Right atrium auricular region (tissue), 2 donors: ENCODE measurements around the gene TBX15. TPM values are rescaled to one million over a fixed set of nuclear protein-coding genes. Genes with fewer than 3 reads are reported as not detected.

Source experiments
- DNase-seq: peaks from one replicate; pipeline ENCODE4 v3.0.0-alpha.2; 2019; ENCODE audit warnings: low spot score
- H3K27ac ChIP-seq, 2 donors: fragments of 200-600 bp; sonication (generic); 1 replicate in 1 of 2; 2 replicates in 1 of 2; pipeline ENCODE4 v1.5.1; 2016 to 2019
- H3K27me3 ChIP-seq, 2 donors: fragments of 200-600 bp; sonication (generic); one replicate each; pipeline versions ENCODE4 v1.5.1 to v1.6.0; 2017 to 2019
- H3K36me3 ChIP-seq: fragments of 200-600 bp; sonication (generic); one replicate; pipeline ENCODE4 v1.5.1; 2016
- H3K4me1 ChIP-seq, 2 donors: fragments of 200-600 bp; sonication (generic); one replicate each; pipeline versions ENCODE4 v1.5.1 to v1.6.0; 2017 to 2019
- H3K4me3 ChIP-seq, 2 donors: fragments of 200-600 bp; sonication (generic); 1 replicate in 1 of 2; 2 replicates in 1 of 2; pipeline ENCODE4 v1.5.1; 2017 to 2019; ENCODE audit warnings: mild to moderate bottlenecking in 1 of 2, moderate library complexity in 1 of 2
- H3K9me3 ChIP-seq, 2 donors: fragments of 200-600 bp; sonication (generic); one replicate each; pipeline ENCODE4 v1.5.1; 2019
- total RNA-seq, 2 donors: library from RNA; depleted of rRNA; stranded (reverse); fragments of >200 nt; gene quantifications; one replicate each; pipeline ENCODE4 v1.1.0, GENCODE V29; 2016
- TF ChIP-seq, protein P1 (sequence below), 2 donors: fragments of 200-600 bp; sonication (generic); IDR thresholded peaks; one replicate each; pipeline ENCODE4 v1.5.1; 2019; ENCODE audit warnings: antibody characterized with exemption in 2 of 2

Gene TBX15
- total RNA-seq, 2 donors from 2014 or later = 2.1 to 3.6 TPM

DNA sequence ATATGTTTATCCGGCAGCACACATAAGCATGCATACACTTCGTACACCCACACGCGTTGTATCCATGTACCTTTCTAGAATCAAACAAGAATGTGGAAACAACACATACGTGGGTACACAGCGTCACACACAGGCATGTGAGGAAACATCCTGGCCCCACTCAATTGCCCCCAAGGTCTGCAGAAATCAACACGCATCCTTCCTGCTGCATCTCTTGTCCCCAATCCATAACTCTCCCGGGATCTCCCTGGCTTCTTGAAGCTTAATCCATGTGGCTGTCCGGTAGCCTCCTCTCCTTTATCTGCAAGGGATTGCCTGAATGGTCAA, 5.5 kb upstream of the TBX15 start:
- TF ChIP-seq, protein P1, sequence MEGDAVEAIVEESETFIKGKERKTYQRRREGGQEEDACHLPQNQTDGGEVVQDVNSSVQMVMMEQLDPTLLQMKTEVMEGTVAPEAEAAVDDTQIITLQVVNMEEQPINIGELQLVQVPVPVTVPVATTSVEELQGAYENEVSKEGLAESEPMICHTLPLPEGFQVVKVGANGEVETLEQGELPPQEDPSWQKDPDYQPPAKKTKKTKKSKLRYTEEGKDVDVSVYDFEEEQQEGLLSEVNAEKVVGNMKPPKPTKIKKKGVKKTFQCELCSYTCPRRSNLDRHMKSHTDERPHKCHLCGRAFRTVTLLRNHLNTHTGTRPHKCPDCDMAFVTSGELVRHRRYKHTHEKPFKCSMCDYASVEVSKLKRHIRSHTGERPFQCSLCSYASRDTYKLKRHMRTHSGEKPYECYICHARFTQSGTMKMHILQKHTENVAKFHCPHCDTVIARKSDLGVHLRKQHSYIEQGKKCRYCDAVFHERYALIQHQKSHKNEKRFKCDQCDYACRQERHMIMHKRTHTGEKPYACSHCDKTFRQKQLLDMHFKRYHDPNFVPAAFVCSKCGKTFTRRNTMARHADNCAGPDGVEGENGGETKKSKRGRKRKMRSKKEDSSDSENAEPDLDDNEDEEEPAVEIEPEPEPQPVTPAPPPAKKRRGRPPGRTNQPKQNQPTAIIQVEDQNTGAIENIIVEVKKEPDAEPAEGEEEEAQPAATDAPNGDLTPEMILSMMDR (IDR thresholded peaks at IDR 0.05) = no peak
- Histone ChIP-seq H3K4me3 (no peak overlapping the region), H3K27ac (no peak overlapping the region), H3K27me3 (peaks cover 52 to 62% of the 10 kb centered on the region in 2 donors), H3K4me1 (peaks cover 0 to 4% of the 10 kb centered on the region in 2 donors), H3K36me3 (no peaks in the 10 kb centered on the region), H3K9me3 (no peaks in the 10 kb centered on the region)
- no peak for DNase-seq

DNA sequence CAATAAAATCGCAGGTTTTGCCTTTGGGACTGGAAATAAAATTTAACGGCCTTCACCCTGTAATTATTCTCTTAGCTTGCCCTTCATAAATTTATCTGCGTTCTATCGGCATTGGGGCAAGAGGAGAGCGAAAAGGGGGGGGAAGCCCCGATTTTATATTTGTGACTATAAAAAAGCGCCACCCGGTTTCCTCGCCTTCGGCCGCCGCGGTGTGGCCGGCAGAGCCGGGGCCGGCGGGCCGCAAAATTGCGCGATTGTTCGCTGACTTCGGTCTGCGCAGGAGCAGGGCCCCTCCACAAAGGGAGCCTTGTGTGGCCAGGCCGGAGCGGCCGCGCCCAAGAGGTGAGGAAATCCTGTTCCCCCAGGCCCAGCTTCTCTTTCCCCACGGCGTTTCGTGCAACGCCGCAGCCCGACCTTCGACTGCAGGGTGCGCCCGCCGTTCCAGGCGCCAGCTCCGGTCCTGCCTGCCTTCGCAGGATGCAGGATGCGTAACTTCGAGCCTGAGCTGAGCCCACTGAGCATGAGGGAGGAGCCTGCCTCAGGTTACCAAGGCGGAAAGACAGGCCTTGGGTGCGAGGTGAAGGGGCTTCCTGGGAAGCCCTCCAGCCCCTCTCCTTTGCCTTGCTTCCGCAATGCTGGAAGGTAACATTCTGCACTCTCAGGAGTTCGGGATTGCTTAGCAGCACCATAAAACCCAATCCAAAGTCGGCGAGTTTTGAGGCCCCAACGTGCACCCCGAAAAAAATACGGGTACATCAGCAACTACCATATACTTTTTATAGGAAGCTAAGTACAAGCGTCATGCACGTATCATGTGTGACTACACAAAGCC, 4.9 kb upstream of the TBX15 start:
- TF ChIP-seq, protein P1 (IDR thresholded peaks at IDR 0.05) = no peak
- H3K4me3 ChIP-seq = no peak overlapping the region
- no peak for DNase-seq
- H3K36me3 ChIP-seq = no peaks in the 10 kb centered on the region
- no peak overlapping the region for H3K27ac ChIP-seq
- H3K27me3 ChIP-seq = peaks cover 51 to 57% of the 10 kb centered on the region in 2 donors
- no peaks in the 10 kb centered on the region for H3K9me3 ChIP-seq
- H3K4me1 ChIP-seq = peaks cover 0 to 8% of the 10 kb centered on the region in 2 donors

DNA sequence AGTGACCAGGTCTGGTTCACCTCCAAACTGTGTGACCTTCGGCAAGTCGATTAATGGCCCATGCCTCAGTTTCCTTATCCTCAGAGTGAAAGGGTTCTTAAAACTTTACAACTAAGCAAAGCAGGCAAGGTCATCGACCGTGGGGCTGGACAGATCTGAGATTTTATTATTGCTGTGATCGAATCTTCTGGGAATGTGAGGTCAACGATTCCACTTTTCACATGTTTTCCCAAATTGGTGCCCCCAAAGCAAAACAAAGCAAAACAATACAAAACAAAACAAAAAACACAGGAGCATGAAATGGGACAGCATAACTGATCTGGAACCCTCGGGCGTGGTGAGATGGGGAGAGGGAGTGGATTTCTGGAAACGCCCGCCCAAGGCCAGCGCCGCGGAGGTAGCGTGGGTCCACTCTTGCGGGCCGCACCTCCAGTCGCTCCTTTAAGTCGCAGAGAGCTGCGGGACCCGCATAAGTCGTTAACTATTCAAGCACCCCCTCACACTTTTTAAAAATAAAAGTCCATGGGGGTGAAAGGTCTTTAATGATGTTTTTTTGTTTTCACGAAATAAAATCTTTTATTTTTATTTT, 4.2 kb upstream of the TBX15 start:
- Histone ChIP-seq H3K4me3 (no peak overlapping the region), H3K9me3 (no peaks in the 10 kb centered on the region), H3K4me1 (peaks cover 0 to 15% of the 10 kb centered on the region in 2 donors), H3K36me3 (no peaks in the 10 kb centered on the region), H3K27ac (no peak overlapping the region), H3K27me3 (peaks cover 51 to 56% of the 10 kb centered on the region in 2 donors)
- DNase-seq = no peak
- TF ChIP-seq, protein P1 (IDR thresholded peaks at IDR 0.05) = no peak

DNA sequence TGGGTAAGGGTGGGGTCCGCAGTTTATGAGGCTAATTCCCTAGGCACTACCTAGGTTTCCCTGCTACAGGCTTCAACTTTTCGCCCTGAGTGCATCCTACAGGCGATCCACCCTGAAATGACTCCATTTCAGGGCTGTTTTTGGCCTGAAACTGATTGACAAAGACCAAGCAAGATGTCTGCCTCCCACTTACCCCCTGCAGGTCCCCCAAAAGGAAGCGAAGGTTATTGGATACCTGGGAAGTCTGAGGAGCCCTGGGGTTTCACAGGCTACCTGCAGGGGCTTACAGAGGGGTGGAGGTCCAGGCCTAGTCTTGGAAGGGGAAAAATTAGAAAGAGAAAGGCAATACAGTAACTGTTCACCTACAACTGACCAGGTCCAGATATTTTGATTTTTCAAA, 3.3 kb upstream of the TBX15 start:
- H3K36me3 ChIP-seq = no peaks in the 10 kb centered on the region
- H3K4me1 ChIP-seq = peaks cover 0 to 19% of the 10 kb centered on the region in 2 donors
- H3K27me3 ChIP-seq = peaks cover 56 to 58% of the 10 kb centered on the region in 2 donors
- DNase-seq = no peak
- H3K4me3 ChIP-seq = no peak overlapping the region
- H3K9me3 ChIP-seq = no peaks in the 10 kb centered on the region
- TF ChIP-seq, protein P1 (IDR thresholded peaks at IDR 0.05) = no peak
- H3K27ac ChIP-seq = no peak overlapping the region

DNA sequence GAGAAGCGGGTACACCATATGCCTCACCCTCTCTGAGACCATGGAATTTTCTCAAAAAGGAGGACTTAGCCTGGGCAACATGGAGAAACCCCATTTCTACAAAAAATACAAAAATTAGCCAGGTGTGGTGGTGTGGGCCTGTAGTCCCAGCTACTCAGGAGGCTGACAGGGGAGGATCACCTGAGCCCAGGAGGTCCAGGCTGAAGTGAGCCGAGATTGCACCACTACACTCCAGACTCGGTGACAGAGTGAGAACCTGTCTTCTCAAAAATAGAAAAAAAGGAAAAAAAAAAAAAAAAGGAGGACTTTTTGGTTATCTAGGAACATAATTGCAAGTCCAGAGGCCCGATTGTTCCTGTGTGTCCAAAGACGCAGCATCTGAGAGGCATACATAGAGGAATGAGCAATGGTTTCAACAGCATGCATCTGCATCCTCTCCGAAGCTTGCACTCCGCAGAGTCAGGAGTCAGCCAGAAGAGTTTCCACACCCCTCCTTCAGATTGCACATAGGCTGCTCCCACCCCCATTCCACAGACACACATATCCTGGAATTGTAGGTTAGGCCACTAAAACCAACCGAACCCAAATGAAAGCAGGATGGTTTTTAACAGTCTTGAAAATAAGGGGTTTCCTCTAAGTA, 2.5 kb upstream of the TBX15 start:
- H3K27ac ChIP-seq = no peak overlapping the region
- H3K27me3 ChIP-seq = peaks cover 57 to 62% of the 10 kb centered on the region in 2 donors
- TF ChIP-seq, protein P1 (IDR thresholded peaks at IDR 0.05) = no peak
- H3K36me3 ChIP-seq = no peaks in the 10 kb centered on the region
- no peak for DNase-seq
- peaks cover 0 to 26% of the 10 kb centered on the region in 2 donors for H3K4me1 ChIP-seq
- no peak overlapping the region for H3K4me3 ChIP-seq
- H3K9me3 ChIP-seq = no peaks in the 10 kb centered on the region
